Urothelium cell line (cell line): ENCODE data around the gene AIG1.
"Not testable (repeated sequence)": the region's sequence is repeated elsewhere in the genome, so short reads cannot be mapped to it uniquely, and the experiment has no call there.

ENCODE experiments used
- DNase-seq: peaks from one replicate; pipeline ENCODE4 v3.0.0; 2011; ENCODE audit warnings: low spot score, mixed read lengths
- FAIRE-seq: peaks from 2 replicates; lab custom pipeline; 2011; peaks lifted over from hg19 to GRCh38; lab: Jason Lieb, UNC

AIG1 gene

DNA sequence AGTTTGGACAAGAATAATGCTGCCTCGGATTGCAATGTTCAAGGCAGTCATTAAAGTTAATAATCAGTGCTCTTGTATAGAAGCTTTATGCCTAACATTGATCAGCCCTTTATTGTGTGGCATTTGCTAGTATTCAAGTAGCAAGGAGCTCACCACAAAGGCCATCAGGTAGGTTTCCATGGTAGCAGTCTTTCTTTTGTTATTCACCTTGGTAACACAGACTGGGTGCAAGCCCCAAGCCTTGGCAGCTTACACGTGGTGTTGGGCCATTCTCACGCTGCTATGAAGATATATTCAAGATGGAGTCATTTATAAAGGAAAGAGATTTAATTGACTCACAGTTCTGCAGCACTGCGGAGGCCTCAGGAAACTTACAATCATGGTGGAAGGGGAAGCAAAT lies 240.5 kb downstream of the AIG1 start:
- FAIRE-seq (no peak), DNase-seq (no peak)

DNA sequence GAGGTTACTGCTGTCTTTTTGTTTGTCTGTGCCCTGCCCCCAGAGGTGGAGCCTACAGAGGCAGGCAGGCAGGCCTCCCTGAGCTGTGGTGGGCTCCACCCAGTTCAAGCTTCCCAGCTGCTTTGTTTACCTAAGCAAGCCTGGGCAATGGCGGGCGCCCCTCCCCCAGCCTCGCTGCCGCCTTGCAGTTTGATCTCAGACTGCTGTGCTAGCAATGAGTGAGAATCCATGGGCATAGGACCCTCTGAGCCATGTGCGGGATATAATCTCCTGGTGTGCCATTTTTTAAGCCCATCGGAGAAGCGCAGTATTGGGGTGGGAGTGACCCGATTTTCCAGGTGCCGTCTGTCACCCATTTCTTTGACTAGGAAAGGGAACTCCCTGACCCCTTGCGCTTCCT lies 247.1 kb downstream of the AIG1 start:
- not testable (repeated sequence) for FAIRE-seq, DNase-seq

DNA sequence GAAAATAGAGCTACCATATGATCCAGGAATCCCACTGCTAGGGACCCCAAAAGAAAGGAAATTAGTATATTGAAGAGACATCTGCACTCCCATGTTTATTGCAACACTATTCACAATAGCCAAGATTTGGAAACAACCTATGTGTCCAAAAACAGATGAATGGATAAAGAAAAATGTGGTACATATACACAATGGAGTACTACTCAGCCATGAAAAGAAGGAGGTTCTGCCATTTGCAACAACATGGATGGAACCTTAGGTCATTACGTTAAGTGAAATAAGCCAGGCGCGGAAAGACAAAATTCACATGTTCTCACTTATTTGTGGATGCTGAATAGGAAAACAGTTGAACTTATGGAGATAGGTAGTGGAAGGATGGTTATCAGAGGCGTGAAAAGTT lies 252.5 kb downstream of the AIG1 start:
- no peak for FAIRE-seq
- DNase-seq: no peak

DNA sequence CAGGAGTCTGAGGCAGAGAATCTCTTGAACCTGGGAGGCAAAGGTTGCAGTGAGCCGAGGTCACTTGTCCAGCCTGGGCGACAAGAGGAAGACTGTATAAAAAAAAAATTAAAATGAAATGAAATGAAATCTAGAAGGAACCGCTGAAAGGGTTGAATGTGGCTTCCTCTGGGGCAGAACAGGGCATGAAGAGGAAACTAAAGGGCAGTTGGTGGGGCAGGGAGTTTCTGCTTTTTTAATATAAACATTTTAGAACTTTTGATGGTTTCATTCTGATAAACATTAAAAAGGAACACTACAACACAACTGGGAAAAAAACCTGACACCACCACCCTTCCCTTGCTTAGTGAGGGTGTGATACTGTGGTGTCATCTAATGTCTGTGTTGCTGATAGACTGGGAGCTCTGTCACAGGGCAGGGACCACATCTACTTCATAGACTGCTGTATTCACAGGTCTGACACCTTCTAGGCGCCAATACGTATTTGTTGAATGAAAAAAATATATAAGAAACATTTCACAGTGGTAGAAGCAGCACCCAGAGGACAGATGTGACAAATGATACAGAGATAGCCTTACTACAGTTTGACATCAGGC lies 260.9 kb downstream of the AIG1 start:
- DNase-seq: no peak
- FAIRE-seq: no peak

DNA sequence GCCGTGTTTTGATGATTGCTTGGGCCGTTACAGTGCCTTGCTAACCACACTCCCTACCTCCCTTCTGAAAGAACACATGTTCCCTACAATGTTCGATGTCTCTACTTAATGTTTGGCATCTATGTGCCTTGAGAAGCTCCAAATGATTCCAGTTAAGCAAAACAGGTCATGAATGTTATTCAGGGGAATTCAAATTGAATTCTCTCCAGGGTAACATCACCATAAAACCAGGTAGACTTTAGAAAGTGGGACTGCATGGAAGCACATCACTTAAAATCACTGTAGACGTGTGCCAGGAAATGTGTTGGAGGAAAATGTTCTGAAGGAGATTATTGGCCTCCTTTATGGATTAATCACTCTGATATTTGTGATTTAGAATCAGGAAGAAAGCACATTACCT lies 261.7 kb downstream of the AIG1 start:
- FAIRE-seq (no peak), DNase-seq (no peak)

DNA sequence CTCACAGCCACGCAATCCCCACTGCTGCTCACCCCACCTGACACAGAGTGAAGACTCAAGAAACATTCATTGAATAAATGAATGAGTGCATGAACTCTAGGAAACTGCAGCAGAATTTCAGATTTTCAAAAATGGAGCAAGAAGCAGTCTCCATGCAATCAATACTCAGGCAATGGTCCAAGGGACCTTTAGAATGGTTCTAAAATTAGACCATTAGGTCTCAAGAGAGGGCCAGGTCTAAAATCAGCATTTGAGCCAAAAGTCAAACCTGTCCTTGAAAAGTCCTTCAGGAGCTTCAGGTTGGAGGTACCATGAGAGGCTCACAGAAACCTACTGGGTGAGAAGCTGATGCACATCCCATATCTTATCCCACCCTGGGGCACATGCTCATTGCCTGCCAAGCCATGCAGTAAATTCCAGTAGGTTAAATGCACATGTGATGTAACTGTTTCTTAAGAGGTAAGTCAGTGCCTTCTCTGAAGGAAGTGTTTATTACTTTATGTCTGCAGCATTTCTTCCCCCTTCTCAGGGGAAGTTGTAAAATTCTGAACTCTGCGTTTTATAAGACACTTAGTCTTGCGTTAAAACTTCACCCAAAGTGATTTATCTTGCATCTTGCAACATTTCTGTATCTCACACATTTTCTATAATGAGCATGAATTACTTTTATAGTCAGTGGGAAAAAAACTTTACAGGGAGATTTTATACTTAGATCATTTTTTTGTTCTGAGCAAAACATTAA lies 263.2 kb downstream of the AIG1 start:
- FAIRE-seq: no peak

DNA sequence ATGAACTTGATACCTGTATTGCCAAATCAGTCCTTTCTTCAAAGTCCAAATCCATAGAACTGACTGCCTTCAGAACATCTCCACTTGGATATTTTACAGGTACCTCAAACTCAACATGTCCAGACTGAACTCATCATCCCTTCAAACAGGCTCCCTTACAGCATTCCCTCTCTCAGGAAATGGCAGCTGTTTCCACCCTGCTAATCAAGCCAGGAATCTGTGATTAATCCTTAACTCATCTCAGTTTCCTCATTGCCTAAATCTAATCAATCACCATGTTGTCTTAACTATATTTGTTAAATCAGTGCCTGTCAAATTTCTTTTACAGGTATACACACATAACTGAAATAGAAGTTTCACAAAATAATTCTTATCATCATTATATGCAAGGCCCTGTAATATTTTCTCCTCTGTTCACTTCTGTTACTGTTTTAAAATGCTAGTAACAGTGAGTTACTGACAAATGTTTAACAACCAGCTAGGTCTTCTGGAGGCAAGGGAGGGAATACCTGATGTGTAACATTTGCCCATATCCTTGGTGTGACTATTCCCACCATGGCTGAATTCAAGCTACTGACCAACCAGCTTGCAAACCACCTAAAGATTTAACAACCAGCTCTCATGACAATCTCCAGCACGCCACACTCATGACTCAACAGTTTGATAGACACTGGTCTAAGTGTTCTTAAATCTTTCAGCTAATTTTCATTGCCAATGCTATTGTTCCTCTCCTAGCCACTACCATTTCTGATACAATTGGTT lies 264.9 kb downstream of the AIG1 start:
- FAIRE-seq (no peak), DNase-seq (no peak)

More for the DNA sequence above, 263.2 kb downstream of the AIG1 start:
- DNase-seq: no peak

DNA sequence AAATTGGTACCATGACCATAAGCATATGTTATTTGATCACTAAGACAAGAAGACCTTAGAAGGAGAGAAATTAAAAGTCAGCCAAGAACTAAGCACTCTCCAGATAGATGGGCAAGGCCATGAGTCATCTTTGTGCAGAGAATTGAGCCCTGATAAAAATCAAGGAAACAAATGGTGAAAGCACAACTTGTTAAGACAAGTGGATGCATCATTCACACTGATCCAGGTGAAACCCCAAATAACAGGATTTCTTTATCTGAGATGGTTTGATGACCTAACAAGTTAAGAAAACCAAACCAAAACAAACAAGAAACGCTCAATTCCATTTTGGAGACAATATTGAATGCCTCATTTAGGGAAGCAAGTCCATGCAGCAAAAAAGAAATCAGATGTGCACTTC lies 268.2 kb downstream of the AIG1 start:
- DNase-seq: no peak
- FAIRE-seq: no peak

DNA sequence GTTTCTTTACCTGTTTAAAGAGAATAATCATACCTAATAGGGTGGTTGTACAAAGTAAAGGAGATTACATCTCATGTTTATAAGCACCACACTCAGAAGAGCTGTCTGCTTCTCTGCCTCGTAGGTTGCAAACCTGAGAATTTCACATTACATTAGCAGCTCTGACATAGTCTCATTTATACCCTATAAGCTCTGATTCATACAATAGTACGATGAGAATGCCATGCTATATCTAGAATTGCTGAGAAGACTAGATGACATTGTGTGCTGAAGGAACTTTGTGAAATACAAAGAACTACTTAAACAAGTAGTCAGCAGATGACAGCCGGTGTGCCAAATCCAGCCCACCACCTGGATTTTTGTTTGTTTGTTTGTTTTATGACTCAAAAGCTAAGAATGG lies 268.6 kb downstream of the AIG1 start:
- no peak for DNase-seq
- no peak for FAIRE-seq

DNA sequence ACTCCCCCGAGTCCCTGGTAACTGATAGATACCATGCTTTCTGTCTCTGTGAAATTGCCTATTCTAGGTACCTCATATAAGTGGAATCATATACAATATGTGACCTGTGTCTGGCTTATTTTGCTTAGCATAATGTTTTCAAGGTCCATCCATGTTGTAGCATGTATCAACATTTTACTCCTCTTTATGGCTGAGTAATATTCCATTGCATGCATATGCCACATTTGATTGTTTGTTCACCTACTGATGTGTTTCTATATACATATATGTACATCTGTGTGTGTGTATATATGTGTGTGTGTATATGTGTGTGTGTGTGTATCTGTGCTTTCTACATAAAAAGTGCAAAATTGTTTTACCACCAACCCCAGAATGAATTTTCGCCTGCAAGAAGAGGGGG lies 270.7 kb downstream of the AIG1 start:
- DNase-seq: no peak
- FAIRE-seq: no peak

DNA sequence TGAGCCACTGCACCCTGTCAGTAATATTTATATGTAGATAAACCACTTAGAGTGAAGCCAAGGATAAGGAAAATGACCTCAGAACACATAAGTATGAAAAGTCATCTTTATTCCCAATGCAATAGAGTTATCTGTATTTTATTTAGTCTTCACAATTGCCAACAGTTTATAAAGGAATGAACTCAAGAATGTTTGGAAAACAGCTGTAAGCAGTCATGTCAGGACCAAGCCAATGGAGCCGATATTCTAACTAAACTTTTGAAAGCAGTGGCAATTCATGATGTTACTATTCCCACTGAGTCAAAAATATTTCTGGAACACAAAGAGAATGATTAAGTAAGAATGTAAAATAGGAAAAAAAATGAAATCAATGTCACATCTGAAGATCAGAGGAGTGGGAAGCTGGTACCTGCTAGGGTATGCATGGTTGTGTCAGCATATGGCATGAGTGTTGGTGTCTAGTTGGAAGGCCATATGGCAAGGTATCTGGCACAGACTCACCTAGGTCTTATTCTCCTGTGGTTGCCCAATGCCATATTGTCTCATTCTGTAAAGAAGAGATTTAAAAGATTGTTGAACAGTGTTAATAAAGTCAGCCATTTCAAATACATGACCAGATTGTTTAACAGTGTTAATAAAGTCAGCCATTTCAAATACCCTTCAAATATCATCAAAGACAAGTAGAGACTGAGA lies 271.6 kb downstream of the AIG1 start:
- no peak for DNase-seq
- FAIRE-seq: no peak

DNA sequence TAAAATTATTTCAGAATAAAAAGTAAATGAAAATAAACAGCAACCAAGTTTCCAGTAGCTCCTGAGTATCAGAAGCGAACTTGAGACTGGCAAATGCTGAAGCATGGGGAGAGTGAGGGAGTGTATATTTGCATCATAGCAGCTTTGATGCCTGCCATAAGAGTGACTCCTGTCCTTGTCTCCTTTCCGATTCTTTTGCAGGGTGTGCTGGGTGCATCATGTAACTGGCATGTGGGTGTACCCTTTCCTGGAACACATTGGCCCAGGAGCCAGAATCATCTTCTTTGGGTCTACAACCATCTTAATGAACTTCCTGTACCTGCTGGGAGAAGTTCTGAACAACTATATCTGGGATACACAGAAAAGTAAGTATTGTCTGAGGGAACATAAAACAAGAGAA lies 272.4 kb downstream of the AIG1 start:
- FAIRE-seq: no peak
- DNase-seq: peak; percentile 20

DNA sequence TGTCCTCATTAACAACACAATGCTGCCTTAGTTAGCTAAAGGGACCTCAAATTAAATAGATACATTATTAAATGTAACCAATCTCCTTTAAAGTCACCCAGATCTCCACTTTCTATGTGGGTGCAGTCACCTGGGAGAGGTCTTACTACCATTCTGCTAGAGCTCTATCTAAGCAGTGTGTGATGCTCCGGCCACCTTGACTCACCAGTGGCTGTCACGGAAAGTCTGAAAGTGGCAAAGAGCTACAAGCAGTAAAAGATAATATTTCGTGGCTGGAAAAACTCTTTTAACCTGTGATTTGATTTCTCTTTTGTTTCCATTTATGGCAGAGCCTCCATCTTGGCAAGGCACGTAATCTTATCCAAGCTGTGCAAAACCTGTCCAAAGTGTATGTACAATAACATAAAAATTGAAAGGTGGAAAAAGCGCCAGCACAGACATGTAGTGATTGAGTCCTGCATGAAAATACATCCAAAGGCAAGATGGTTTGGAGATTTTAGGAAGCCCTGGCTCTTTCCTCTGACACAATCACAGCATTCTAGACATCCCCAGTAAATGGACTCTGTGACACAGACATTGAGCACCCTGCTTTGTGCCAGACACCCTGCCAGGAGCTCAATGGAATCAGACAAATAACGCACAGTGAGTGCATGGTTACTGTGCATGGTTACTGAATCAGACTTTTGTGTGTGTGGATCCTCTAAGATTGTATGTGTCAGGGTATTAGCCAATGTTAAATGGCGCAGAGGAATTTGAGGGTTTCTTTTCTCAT lies 273.2 kb downstream of the AIG1 start:
- DNase-seq: no peak
- no peak for FAIRE-seq

DNA sequence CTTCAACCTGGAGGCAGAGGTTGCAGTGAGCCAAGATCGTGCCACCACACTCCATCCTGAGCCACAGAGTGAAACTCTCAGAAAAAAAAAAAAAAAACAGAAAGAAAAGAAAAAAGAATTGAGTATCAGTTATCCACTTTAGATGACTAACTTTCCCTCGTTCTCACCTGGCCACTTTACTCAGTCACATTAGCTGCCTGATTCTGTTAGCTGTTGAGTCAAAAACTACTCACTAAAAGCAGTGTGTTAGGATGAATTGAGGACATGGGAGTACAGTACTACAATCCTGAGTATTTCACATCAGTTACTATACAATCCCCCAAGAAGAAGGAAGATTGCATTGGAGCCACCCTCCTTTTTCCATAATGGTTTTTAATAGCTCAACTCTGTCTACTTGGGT lies 275.2 kb downstream of the AIG1 start:
- FAIRE-seq: no peak
- no peak for DNase-seq

DNA sequence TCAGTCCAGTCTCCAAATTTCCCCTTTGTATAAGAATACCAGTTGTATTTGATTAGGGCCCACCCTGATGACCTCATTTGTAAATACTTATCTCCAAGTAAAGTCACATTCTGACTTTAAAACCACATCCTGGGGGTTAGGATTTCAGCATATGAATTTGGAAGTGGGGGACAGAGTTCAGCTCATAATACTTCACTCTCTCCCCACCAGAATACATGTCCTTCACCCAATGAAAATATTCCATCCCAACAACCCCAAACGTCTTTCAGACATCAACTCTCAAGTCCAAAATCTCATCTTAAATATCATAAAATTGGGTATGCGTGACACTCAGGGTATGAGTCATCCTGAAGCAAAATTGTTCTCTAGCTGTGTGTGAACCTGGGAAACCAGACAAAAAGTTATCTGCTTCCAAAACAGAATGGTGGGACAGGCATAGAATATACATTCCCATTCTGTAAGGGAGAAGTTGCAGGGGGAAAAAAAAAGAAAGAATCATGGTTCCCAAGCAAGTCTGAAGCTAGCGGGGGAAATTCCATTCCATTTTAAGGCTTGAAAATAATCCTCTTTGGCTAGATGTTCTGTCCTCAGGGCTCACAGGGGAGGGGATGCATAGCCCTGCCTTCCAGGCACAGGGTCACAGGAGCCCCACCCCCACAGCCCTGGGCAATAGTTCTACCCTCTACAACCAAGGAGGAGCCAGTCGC lies 275.9 kb downstream of the AIG1 start:
- no peak for FAIRE-seq

DNA sequence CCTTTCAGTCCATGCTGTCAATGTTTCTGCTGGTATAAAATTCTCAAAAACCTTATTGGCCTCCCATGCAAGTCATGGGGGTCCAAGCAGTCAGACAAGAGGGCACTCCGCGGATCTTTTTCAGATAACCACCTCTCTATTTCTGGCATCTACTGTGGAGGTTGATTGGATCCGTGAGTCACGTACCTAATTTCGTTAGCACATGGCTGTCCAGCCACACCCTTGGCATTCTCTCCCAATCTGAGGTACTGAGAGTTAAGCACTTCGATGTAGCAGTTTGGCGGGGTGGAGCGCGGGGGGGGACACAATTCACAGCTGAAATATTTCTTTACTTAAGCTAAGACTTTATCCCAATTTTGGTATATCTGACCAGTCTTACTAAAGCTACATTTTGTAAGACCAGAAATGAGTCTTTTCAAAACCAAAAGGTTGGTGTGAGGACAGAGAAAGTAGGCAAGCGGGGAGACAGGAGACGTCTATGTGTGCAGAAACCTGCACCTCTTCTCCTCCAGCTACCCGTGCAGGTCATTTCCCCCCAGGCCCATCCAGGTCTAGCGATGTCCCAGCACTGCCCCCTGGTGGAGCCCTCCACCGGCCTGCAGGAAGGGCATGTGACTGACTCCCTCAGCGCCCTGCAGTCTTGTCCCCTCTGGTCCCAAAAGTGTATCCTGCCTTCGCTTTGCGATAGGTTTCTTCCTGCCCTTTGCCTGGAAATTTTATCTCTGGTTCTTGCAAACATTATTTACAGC lies 276.7 kb downstream of the AIG1 start:
- no peak for FAIRE-seq
- DNase-seq: no peak

More for the DNA sequence above, 275.9 kb downstream of the AIG1 start:
- peak; percentile 23 for DNase-seq

DNA sequence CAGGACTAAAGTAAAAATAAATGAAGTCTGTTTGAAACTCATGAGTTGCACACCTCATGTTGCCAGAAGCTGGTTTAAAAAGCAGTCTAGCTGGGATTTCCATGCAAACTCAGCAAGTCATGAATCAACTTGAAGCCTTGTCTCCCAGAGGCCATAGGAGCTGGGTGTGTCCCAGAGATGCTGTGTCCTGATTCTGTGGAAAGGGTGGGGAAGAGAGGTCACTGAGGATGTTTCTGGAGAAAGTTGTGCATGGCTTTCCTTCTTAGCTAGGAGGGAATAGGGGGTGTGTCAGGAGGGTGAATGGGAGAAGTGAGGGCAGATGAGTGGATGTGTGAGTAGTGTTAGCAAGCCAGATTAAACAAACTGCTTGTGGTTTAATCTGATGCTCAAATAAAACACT lies 278.5 kb downstream of the AIG1 start:
- no peak for FAIRE-seq
- no peak for DNase-seq

DNA sequence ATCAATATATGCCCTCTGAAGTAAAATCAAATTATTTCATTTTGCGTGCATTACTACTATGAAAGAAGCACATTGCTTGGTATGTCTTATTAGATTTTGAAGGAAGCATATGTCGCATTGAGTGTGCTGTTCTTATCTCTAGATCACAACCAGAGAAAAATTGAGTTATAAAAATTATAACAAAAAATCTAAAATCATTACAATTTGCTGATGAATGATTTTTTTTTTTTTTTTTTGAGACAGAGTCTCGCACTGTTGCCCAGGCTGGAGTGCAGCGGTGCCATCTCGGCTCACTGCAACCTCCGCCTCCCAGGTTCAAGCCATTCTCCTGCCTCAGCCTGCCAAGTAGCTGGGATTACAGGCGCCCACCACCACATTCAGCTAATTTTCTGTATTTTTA lies 284.8 kb downstream of the AIG1 start:
- DNase-seq, FAIRE-seq: not testable (repeated sequence)

DNA sequence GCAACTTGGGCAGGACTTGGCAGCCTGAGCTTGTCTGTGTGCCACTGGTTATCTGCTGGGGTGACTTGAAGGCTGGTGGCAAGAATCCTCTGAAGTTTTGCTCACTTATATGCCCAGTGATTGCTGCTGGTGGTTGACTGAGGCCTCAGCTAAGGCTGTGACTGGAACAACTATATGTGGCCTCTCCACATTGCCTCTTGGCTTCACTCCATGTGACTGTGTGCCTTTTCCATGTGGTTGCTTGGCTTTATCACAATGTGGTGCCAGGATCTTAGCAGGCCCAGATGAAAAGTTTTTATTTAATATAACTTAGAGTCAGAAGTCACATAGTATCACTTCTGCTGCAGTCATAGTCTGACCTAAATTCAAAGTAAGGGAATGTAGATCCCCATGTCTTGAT lies 285.3 kb downstream of the AIG1 start:
- DNase-seq (no peak), FAIRE-seq (no peak)
